ENCODE measurements around the gene COL9A3.

Gene COL9A3

DNA sequence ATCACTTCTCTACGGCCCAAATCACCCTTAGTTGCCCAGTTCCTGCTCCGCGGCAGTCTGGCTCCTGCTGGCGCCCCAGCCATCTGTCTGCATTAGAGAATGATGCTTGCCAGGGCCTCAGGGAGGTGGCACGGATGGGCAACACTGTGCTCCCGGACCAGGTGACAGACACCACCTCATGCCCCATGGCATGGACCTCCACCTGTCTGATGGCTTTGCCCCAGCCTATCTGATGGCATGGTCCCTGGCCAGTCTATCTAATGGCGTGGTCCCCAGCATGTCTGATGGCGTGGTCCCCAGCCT, 39.4 kb upstream of the COL9A3 start:
- Histone ChIP-seq H3K36me3 (ENCODE audit: insufficient read depth, low read length) (no peaks in the 10 kb centered on the region), H3F3A (ENCODE audit: low read depth) (no peaks in the 10 kb centered on the region), H3K4me2 (ENCODE audit: low read depth, low read length, poor library complexity, severe bottlenecking) (peak overlapping the region; percentile 56), H3K27me3 (ENCODE audit: insufficient read depth, low read length, poor library complexity, severe bottlenecking) (no peaks in the 10 kb centered on the region), H3K4me3 (ENCODE audit: low read length, poor library complexity, severe bottlenecking) (peak overlapping the region; percentile 42), H4K20me1 (ENCODE audit: insufficient read depth, low read length, poor library complexity, severe bottlenecking) (no peaks in the 10 kb centered on the region), H3K9me2 (replicated peaks; ENCODE audit: low read depth, low read length) (no peaks in the 10 kb centered on the region), H3K4me1 (ENCODE audit: insufficient read depth, low read length, poor library complexity, severe bottlenecking) (peaks cover 41% of the 10 kb centered on the region), H3K79me2 (ENCODE audit: insufficient read depth, low read length) (0 out of 2 replicates have a peak, but pooled peaks cover 4% of the 10 kb centered on the region), H2AFZ (ENCODE audit: low read length) (no peak overlapping the region), H3K9me3 (ENCODE audit: insufficient read depth, low read depth, low read length) (no peaks in the 10 kb centered on the region), H3K9ac (ENCODE audit: low read depth, low read length, poor library complexity, severe bottlenecking) (peak overlapping the region; percentile 45)
- no peak for TF ChIP-seq EZH2phosphoT487 (IDR thresholded peaks at IDR 0.05; ENCODE audit: borderline replicate concordance)
- TF ChIP-seq, protein P1, sequence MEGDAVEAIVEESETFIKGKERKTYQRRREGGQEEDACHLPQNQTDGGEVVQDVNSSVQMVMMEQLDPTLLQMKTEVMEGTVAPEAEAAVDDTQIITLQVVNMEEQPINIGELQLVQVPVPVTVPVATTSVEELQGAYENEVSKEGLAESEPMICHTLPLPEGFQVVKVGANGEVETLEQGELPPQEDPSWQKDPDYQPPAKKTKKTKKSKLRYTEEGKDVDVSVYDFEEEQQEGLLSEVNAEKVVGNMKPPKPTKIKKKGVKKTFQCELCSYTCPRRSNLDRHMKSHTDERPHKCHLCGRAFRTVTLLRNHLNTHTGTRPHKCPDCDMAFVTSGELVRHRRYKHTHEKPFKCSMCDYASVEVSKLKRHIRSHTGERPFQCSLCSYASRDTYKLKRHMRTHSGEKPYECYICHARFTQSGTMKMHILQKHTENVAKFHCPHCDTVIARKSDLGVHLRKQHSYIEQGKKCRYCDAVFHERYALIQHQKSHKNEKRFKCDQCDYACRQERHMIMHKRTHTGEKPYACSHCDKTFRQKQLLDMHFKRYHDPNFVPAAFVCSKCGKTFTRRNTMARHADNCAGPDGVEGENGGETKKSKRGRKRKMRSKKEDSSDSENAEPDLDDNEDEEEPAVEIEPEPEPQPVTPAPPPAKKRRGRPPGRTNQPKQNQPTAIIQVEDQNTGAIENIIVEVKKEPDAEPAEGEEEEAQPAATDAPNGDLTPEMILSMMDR (conservative IDR thresholded peaks at IDR 0.05; ENCODE audit: low read length) = no peak

DNA sequence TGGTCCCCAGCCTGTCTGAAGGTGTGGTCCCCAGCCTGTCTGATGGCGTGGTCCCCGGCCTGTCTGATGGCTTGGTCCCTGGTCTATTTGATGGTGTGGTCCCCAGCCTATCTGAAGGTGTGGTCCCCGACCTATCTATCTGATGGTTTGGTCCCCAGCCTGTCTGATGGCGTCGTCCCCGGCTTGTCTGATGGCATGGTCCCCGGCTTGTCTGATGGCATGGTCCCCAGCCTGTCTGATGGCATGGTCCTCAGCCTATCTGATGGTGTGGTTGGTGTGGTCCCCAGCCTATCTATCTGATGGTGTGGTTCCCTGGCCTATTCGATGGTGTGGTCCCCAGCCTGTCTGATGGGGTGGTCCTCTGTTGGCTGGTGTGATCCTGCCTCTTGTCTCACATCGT, 38.8 kb upstream of the COL9A3 start:
- Histone ChIP-seq H3K79me2 (ENCODE audit: insufficient read depth, low read length) (0 out of 2 replicates have a peak, but pooled peaks cover 4% of the 10 kb centered on the region), H3K9ac (ENCODE audit: low read depth, low read length, poor library complexity, severe bottlenecking) (no peak overlapping the region), H3F3A (ENCODE audit: low read depth) (no peaks in the 10 kb centered on the region), H3K36me3 (ENCODE audit: insufficient read depth, low read length) (no peaks in the 10 kb centered on the region), H2AFZ (ENCODE audit: low read length) (no peak overlapping the region), H3K9me3 (ENCODE audit: insufficient read depth, low read depth, low read length) (no peaks in the 10 kb centered on the region), H3K4me1 (ENCODE audit: insufficient read depth, low read length, poor library complexity, severe bottlenecking) (peaks cover 43% of the 10 kb centered on the region), H3K4me2 (ENCODE audit: low read depth, low read length, poor library complexity, severe bottlenecking) (no peak overlapping the region), H3K9me2 (replicated peaks; ENCODE audit: low read depth, low read length) (no peaks in the 10 kb centered on the region), H4K20me1 (ENCODE audit: insufficient read depth, low read length, poor library complexity, severe bottlenecking) (no peaks in the 10 kb centered on the region), H3K27me3 (ENCODE audit: insufficient read depth, low read length, poor library complexity, severe bottlenecking) (no peaks in the 10 kb centered on the region), H3K4me3 (ENCODE audit: low read length, poor library complexity, severe bottlenecking) (no peak overlapping the region)
- TF ChIP-seq EZH2phosphoT487 (IDR thresholded peaks at IDR 0.05; ENCODE audit: borderline replicate concordance) = no peak
- TF ChIP-seq, protein P1 (conservative IDR thresholded peaks at IDR 0.05; ENCODE audit: low read length) = no peak

DNA sequence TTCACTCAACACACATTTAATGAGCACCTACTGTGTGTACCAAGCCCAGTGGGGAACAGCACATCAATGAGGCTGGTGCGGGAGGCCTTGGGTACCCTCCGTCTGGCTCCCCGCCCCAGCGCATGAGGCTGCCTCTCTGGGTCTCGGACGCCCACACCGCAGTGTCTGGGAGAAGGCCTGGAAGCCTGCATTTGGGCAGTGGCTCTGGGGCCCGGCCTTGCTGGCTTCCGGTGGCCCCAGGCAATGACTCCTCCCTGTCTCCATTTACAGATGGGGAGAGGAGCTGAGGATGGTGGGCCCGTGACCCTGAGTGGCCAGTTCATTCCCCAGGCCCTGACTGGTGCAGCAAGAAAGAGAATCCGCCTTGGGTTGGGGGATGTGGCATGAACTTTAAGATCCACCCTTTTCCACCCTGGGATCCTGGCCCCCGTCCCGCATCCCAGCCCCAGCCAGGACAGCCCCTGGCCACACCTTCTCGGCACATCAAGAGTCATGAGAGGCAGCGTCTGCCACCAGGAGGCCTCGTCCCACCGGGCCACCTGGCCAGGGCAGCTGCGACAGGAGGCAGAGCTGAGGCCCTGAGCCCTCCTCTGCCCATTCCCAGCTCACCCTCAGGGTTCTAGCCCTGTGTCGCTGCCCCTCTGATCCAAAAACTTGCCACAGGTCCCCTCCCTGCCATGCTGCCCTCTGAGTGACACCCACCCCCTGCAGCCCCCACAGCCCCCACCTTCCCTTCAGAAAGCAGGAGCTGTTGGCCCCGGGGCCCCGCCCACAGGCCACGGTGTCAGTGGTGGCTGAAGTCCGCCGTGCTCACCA, 38.0 kb upstream of the COL9A3 start:
- Histone ChIP-seq H3K9me2 (replicated peaks; ENCODE audit: low read depth, low read length) (no peaks in the 10 kb centered on the region), H3F3A (ENCODE audit: low read depth) (no peaks in the 10 kb centered on the region), H3K9ac (ENCODE audit: low read depth, low read length, poor library complexity, severe bottlenecking) (no peak overlapping the region), H4K20me1 (ENCODE audit: insufficient read depth, low read length, poor library complexity, severe bottlenecking) (no peaks in the 10 kb centered on the region), H3K4me3 (ENCODE audit: low read length, poor library complexity, severe bottlenecking) (no peak overlapping the region), H3K36me3 (ENCODE audit: insufficient read depth, low read length) (no peaks in the 10 kb centered on the region), H3K9me3 (ENCODE audit: insufficient read depth, low read depth, low read length) (no peaks in the 10 kb centered on the region), H2AFZ (ENCODE audit: low read length) (no peak overlapping the region), H3K27me3 (ENCODE audit: insufficient read depth, low read length, poor library complexity, severe bottlenecking) (no peaks in the 10 kb centered on the region), H3K4me1 (ENCODE audit: insufficient read depth, low read length, poor library complexity, severe bottlenecking) (peaks cover 48% of the 10 kb centered on the region), H3K79me2 (ENCODE audit: insufficient read depth, low read length) (0 out of 2 replicates have a peak, but pooled peaks cover 4% of the 10 kb centered on the region), H3K4me2 (ENCODE audit: low read depth, low read length, poor library complexity, severe bottlenecking) (no peak overlapping the region)
- TF ChIP-seq, protein P1 (conservative IDR thresholded peaks at IDR 0.05; ENCODE audit: low read length) = peak; percentile 18; the same call in 1 of the 2 replicates
- TF ChIP-seq EZH2phosphoT487 (IDR thresholded peaks at IDR 0.05; ENCODE audit: borderline replicate concordance) = no peak

All from Loucy (cell line).